OCI-LY3 (cell line): ENCODE measurements around the gene ELAVL4.

Source experiments
- H2AFZ ChIP-seq: fragments of 200-600, 300-600 bp; shearing (Covaris generic); 2 replicates; pipeline ENCODE4 v1.6.0; 2014; ENCODE audit warnings: antibody characterized with exemption, low read depth, low read length
- H3K27ac ChIP-seq: fragments of 200-600, 300-600 bp; sonication (generic); 2 replicates; pipeline ENCODE4 v1.5.1; 2014; ENCODE audit warnings: mild to moderate bottlenecking, low read length, moderate library complexity, mixed read lengths
- H3K27me3 ChIP-seq: fragments of 200-600, 300-600 bp; sonication (generic); 2 replicates; pipeline ENCODE4 v1.6.1; 2014; ENCODE audit warnings: low read depth, low read length, mixed read lengths
- H3K36me3 ChIP-seq: fragments of 200-600, 300-600 bp; sonication (generic); replicated peaks from 2 replicates; pipeline ENCODE3; 2014; ENCODE audit warnings: low read depth, low read length, mixed read lengths
- H3K4me1 ChIP-seq: fragments of 300-600, 200-600 bp; sonication (generic); 2 replicates; pipeline ENCODE4 v1.6.1; 2014; ENCODE audit warnings: low read length, mixed read lengths
- H3K4me2 ChIP-seq: fragments of 200-600, 300-600 bp; sonication (generic); 2 replicates; pipeline ENCODE4 v1.6.1; 2014; ENCODE audit warnings: low read length, mixed read lengths
- H3K4me3 ChIP-seq: fragments of 300-600, 200-600 bp; sonication (generic); 2 replicates; pipeline ENCODE4 v1.5.1; 2014; ENCODE audit warnings: antibody characterized with exemption, mild to moderate bottlenecking, low read length, moderate library complexity
- H3K79me2 ChIP-seq: fragments of 300-600, 200-600 bp; shearing (Covaris generic); 2 replicates; pipeline ENCODE4 v1.6.1; 2014; ENCODE audit warnings: mild to moderate bottlenecking, low read length, mixed read lengths
- H3K9ac ChIP-seq: fragments of 300-600, 200-600 bp; shearing (Covaris generic); 2 replicates; pipeline ENCODE4 v1.6.0; 2014; ENCODE audit warnings: mild to moderate bottlenecking, low read length, moderate library complexity
- H3K9me3 ChIP-seq: fragments of 200-600, 300-600 bp; shearing (Covaris generic); 2 replicates; pipeline ENCODE4 v1.6.1; 2014; ENCODE audit warnings: low read length, mixed read lengths; ENCODE audit not compliant: insufficient read depth
- H4K20me1 ChIP-seq: fragments of 200-600, 300-600 bp; sonication (generic); 2 replicates; pipeline ENCODE4 v1.6.1; 2016; ENCODE audit warnings: low read length, mixed read lengths; ENCODE audit not compliant: insufficient read depth
- EZH2phosphoT487 ChIP-seq: fragments of 200-600 bp; shearing (Covaris generic); IDR thresholded peaks from 2 replicates; pipeline ENCODE4 v1.6.1; 2018; ENCODE audit warnings: antibody characterized with exemption, mixed run types, low read depth
- TF ChIP-seq, protein P1 (sequence below): fragments of 200-600, 300-600 bp; sonication (generic); IDR thresholded peaks from 2 replicates; pipeline ENCODE4 v1.5.1; 2014; ENCODE audit warnings: antibody characterized with exemption, low read length, low read depth

ELAVL4 gene

DNA sequence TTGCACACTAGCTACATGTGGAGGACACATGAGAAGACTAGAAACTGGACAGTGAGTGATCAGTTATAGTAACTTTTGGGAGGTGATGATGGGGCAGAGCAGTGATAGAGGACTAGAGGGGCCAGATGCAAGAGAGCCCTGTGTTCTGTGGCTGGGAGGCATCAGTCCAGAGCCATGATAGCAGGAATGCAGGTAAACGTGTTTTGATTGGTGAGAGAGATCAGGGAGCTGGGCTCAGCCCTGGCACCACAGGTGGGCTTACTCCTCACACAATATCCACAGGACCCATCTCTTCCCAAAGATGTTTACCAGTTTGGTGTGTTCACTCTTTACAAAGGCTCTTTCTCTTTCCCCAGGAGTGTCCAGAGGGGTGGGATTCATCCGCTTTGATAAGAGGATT lies 86.5 kb downstream of the ELAVL4 start:
- TF ChIP-seq, protein P1, sequence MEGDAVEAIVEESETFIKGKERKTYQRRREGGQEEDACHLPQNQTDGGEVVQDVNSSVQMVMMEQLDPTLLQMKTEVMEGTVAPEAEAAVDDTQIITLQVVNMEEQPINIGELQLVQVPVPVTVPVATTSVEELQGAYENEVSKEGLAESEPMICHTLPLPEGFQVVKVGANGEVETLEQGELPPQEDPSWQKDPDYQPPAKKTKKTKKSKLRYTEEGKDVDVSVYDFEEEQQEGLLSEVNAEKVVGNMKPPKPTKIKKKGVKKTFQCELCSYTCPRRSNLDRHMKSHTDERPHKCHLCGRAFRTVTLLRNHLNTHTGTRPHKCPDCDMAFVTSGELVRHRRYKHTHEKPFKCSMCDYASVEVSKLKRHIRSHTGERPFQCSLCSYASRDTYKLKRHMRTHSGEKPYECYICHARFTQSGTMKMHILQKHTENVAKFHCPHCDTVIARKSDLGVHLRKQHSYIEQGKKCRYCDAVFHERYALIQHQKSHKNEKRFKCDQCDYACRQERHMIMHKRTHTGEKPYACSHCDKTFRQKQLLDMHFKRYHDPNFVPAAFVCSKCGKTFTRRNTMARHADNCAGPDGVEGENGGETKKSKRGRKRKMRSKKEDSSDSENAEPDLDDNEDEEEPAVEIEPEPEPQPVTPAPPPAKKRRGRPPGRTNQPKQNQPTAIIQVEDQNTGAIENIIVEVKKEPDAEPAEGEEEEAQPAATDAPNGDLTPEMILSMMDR, result no peak
- TF ChIP-seq EZH2phosphoT487, result no peak

DNA sequence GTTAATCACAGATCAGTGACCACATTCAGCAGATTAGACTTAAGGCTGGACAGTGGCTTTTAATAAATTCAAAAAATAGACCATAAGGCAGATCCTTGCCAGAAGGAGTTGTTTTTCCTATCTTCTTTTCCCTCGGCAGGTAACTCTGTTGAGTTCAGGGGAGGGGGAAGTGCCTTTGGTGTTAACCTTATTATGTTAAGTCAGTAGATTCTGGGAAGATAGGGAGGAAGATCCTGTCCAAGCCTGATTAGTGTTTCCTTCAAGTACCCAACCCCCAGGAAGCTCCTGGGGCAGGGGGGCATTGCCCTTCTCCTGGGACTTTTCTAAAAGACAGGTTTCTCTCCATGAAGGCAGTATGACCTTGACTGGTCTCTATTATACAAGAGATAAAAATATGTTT lies 87.4 kb downstream of the ELAVL4 start:
- Histone ChIP-seq H3K36me3 (no peaks in the 10 kb centered on the region), H3K9ac (no peak overlapping the region), H3K4me1 (no peaks in the 10 kb centered on the region), H4K20me1 (no peaks in the 10 kb centered on the region), H3K79me2 (no peaks in the 10 kb centered on the region), H3K27me3 (no peaks in the 10 kb centered on the region), H3K4me2 (no peak overlapping the region), H3K27ac (no peak overlapping the region), H3K4me3 (no peak overlapping the region), H3K9me3 (no peaks in the 10 kb centered on the region), H2AFZ (no peak overlapping the region)
- TF ChIP-seq EZH2phosphoT487, result no peak
- TF ChIP-seq, protein P1, result no peak

More for the DNA sequence above, 86.5 kb downstream of the ELAVL4 start:
- Histone ChIP-seq H3K27ac (no peak overlapping the region), H3K4me2 (no peak overlapping the region), H3K9ac (no peak overlapping the region), H3K27me3 (no peaks in the 10 kb centered on the region), H3K4me1 (no peaks in the 10 kb centered on the region), H3K36me3 (no peaks in the 10 kb centered on the region), H3K79me2 (no peaks in the 10 kb centered on the region), H3K9me3 (no peaks in the 10 kb centered on the region), H2AFZ (no peak overlapping the region), H3K4me3 (no peak overlapping the region), H4K20me1 (no peaks in the 10 kb centered on the region)

DNA sequence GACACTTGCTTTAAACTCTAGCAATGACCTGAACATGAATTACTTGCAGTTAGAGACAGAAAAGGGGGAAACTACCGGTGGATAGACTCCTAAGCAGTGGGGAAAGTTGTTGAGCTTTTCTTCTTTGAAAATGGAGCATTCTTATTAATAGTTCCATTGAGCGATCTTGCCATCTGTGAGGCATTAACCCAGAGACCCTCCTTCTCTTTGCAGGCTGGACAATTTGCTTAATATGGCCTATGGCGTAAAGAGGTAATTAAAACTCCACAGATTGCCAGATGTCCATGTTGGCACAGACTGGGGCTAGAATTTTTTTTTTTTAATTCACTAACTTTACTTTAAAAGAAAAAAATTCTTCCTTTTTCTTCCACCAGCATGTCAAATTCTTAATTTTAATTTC lies 88.5 kb downstream of the ELAVL4 start:
- Histone ChIP-seq H3K79me2 (no peaks in the 10 kb centered on the region), H3K36me3 (no peaks in the 10 kb centered on the region), H3K27me3 (no peaks in the 10 kb centered on the region), H3K9me3 (no peaks in the 10 kb centered on the region), H2AFZ (no peak overlapping the region), H3K4me3 (no peak overlapping the region), H3K27ac (no peak overlapping the region), H4K20me1 (no peaks in the 10 kb centered on the region), H3K9ac (no peak overlapping the region), H3K4me2 (no peak overlapping the region), H3K4me1 (no peaks in the 10 kb centered on the region)
- TF ChIP-seq, protein P1, result no peak
- no peak for TF ChIP-seq EZH2phosphoT487

DNA sequence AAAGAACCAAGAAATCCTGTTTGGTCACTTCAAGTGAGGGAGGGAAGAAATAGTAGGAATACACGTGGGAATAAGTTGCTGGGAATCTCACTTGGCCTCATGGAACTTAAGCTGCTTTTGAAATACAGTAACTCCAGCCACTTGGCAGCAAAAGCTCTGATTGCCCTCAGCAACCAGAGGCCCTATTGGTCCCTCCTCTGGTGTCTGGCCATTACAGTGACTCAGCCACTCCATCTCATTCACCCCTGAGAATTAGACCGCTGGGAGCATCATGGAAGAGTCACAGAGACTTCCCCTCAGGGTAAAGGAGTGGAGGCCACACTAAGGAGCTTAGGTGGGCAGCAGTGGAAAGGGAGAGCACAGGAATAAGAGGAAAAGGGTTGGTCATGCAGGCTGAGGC lies 99.6 kb downstream of the ELAVL4 start:
- TF ChIP-seq, protein P1, result no peak
- TF ChIP-seq EZH2phosphoT487, result no peak
- Histone ChIP-seq H3K27me3 (no peaks in the 10 kb centered on the region), H2AFZ (no peak overlapping the region), H4K20me1 (no peaks in the 10 kb centered on the region), H3K4me2 (no peak overlapping the region), H3K36me3 (no peaks in the 10 kb centered on the region), H3K4me1 (no peaks in the 10 kb centered on the region), H3K79me2 (no peaks in the 10 kb centered on the region), H3K9ac (no peak overlapping the region), H3K9me3 (no peaks in the 10 kb centered on the region), H3K27ac (no peak overlapping the region), H3K4me3 (no peak overlapping the region)
